HEK293T (cell line): Measurements from ENCODE around the gene IGFBP5.

Source experiments
- FOXM1 ChIP-seq: fragments of 450-650 bp; IDR thresholded peaks from 2 replicates; pipeline ENCODE4 v1.6.1; 2017; ENCODE audit warnings: mild to moderate bottlenecking, borderline replicate concordance
- LEF1 ChIP-seq: fragments of 450-650 bp; IDR thresholded peaks from 2 replicates; pipeline ENCODE4 v1.6.1; 2017; ENCODE audit warnings: mild to moderate bottlenecking, borderline replicate concordance

- TF ChIP-seq LEF1 (no peak), FOXM1 (no peak)
Observed at GRCh38 chr2:216687111-216687510, 8.2 kb downstream of the IGFBP5 start.
